Measurements from ENCODE around the gene CCDC28A. TPM values are rescaled to one million over a fixed set of nuclear protein-coding genes. Genes with fewer than 3 reads are reported as not detected.
A peak's percentile ranks its signal among the peaks of the same experiment; 100 is the strongest.

CCDC28A gene
- total RNA-seq, 4 donors from 2014 or later, result 18.3 to 26.0 (median 22.1) TPM

DNA sequence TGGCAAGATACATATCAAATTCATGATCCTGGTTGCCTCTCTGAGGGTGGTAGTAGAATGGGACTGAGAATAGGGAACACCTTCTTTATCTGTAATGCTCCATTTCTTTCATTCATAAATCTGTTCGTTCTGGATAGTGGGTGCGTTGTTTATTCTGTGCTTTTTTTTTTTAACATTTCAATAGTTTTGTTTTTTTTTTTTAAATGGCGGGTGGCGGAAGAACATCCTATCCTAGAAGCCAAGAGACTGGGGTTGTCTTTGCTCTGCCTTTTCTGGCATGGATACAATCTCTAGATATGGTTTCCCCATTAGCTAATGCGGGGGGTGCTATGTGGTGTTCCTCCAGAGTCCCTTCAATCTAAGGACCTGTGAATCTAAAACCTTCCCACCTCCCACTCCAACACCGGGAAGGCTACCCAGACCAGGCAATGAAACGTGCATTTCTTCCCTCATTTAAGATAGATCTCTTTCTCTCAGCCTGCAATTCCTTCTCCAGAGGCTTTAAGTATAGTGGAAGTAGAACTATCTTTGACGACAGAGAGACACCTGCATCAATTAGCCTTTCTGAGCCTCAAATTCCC, 883 bp upstream of the CCDC28A start:
- no peak for DNase-seq (ENCODE audit: extremely low spot score)
- intact Hi-C loops (cut with DNase I), result no loop called here
- H3K27ac ChIP-seq (replicated peaks in 1 of 4), result peak overlapping the region; percentile 91 to 95 (median 94)
- H3K36me3 ChIP-seq, result peaks cover 0 to 20% (median 19%) of the 10 kb centered on the region in 4 donors
- TF ChIP-seq EP300 (IDR thresholded peaks at IDR 0.05), result no peak
- no peak for TF ChIP-seq POLR2AphosphoS5 (IDR thresholded peaks at IDR 0.05)
- no peaks in the 10 kb centered on the region for H3K9me3 ChIP-seq
- peak overlapping the region; percentile 65 to 91 (median 89) for H3K4me3 ChIP-seq
- WGBS, result 13% methylated on average over 8 of the region's 8 CpGs
- no peaks in the 10 kb centered on the region for H3K27me3 ChIP-seq
- H3K4me1 ChIP-seq, result peaks cover 18 to 25% (median 22%) of the 10 kb centered on the region in 4 donors

DNA sequence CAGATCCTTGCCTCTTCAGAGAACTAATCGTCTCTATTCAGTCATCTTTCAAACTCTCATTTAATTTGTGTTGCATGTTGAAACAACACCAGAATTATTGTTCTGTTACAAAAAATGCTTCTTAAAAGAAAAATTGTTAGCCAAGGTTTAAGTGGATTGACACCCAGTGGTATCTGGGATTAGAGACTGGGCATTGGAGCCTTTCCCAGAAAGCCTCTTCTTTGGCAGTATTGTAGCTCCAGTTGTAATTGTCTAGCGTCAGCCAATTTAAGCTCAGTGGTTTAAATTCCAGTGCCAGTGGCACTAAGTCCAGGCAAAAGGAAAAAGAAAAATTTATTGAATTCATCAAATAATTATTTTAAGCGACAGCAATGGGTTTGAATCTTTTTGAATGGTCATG, 801 bp downstream of the CCDC28A start:
- TF ChIP-seq EP300 (IDR thresholded peaks at IDR 0.05), result no peak
- no peak for TF ChIP-seq POLR2A (IDR thresholded peaks at IDR 0.05; ENCODE audit: low read depth)
- no peak for TF ChIP-seq POLR2AphosphoS5 (IDR thresholded peaks at IDR 0.05)
- TF ChIP-seq, protein P1, sequence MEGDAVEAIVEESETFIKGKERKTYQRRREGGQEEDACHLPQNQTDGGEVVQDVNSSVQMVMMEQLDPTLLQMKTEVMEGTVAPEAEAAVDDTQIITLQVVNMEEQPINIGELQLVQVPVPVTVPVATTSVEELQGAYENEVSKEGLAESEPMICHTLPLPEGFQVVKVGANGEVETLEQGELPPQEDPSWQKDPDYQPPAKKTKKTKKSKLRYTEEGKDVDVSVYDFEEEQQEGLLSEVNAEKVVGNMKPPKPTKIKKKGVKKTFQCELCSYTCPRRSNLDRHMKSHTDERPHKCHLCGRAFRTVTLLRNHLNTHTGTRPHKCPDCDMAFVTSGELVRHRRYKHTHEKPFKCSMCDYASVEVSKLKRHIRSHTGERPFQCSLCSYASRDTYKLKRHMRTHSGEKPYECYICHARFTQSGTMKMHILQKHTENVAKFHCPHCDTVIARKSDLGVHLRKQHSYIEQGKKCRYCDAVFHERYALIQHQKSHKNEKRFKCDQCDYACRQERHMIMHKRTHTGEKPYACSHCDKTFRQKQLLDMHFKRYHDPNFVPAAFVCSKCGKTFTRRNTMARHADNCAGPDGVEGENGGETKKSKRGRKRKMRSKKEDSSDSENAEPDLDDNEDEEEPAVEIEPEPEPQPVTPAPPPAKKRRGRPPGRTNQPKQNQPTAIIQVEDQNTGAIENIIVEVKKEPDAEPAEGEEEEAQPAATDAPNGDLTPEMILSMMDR (IDR thresholded peaks at IDR 0.05), result no peak
- no peak for DNase-seq (ENCODE audit: extremely low spot score)
- peak overlapping the region; percentile 65 to 91 (median 89) for H3K4me3 ChIP-seq
- peaks cover 0 to 37% (median 30%) of the 10 kb centered on the region in 4 donors for H3K36me3 ChIP-seq
- WGBS, result 21% methylated on average over 3 of the region's 3 CpGs
- intact Hi-C loops (cut with DNase I), result no loop called here
- peak overlapping the region; percentile 91 to 95 (median 94) for H3K27ac ChIP-seq (replicated peaks in 1 of 4)
- H3K27me3 ChIP-seq, result no peaks in the 10 kb centered on the region
- H3K9me3 ChIP-seq, result no peaks in the 10 kb centered on the region
- H3K4me1 ChIP-seq, result peaks cover 18 to 25% (median 22%) of the 10 kb centered on the region in 4 donors

- intact Hi-C loops (cut with DNase I), result no loop called here
- no peak for DNase-seq (ENCODE audit: extremely low spot score)
- Histone ChIP-seq H3K27ac (replicated peaks in 1 of 4) (no peak overlapping the region), H3K9me3 (no peaks in the 10 kb centered on the region), H3K27me3 (no peaks in the 10 kb centered on the region), H3K36me3 (peaks cover 4 to 60% (median 43%) of the 10 kb centered on the region in 4 donors), H3K4me3 (no peak overlapping the region), H3K4me1 (peaks cover 18 to 27% (median 23%) of the 10 kb centered on the region in 4 donors)
- 94% methylated on average over 1 of the region's 1 CpG for WGBS
- TF ChIP-seq EP300 (IDR thresholded peaks at IDR 0.05) (no peak), POLR2AphosphoS5 (IDR thresholded peaks at IDR 0.05) (no peak), POLR2A (IDR thresholded peaks at IDR 0.05; ENCODE audit: low read depth) (no peak)
- TF ChIP-seq, protein P1 (IDR thresholded peaks at IDR 0.05), result no peak
Measured at GRCh38 chr6:138776659-138777058, 3.1 kb downstream of the CCDC28A start.

GRCh38 chr6:138778331-138778730, 4.8 kb downstream of the CCDC28A start:
- Histone ChIP-seq H3K36me3 (peaks cover 8 to 76% (median 51%) of the 10 kb centered on the region in 4 donors), H3K4me3 (no peak overlapping the region), H3K4me1 (peaks cover 11 to 31% (median 27%) of the 10 kb centered on the region in 4 donors), H3K9me3 (no peaks in the 10 kb centered on the region), H3K27me3 (no peaks in the 10 kb centered on the region), H3K27ac (replicated peaks in 1 of 4) (no peak overlapping the region)
- 97% methylated on average over 6 of the region's 6 CpGs for WGBS
- no peak for TF ChIP-seq EP300 (IDR thresholded peaks at IDR 0.05)
- TF ChIP-seq, protein P1 (IDR thresholded peaks at IDR 0.05), result no peak
- TF ChIP-seq POLR2AphosphoS5 (IDR thresholded peaks at IDR 0.05), result no peak
- TF ChIP-seq POLR2A (IDR thresholded peaks at IDR 0.05; ENCODE audit: low read depth), result no peak
- DNase-seq (ENCODE audit: extremely low spot score), result no peak
- intact Hi-C loops (cut with DNase I), result no loop called here

DNA sequence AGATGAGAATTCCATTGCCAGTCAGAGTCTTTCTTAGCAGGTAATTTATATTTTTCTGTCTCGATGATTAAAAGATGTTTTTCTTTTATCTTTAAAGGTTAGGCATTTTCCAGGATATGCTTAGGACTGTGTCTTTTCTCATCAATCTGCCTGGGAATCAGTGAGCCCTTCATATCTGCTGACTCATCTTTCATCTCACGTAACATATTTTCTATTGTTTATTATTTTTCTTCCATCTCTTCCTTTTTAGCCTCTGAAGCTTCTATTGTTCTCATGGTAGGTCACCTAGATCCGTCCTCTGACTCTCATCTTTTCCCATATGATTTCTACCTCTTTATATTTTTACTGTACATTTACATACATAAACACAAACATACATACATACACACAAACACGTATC, 8.7 kb downstream of the CCDC28A start:
- intact Hi-C loops (cut with DNase I), result no loop called here

More for the DNA sequence above, 8.7 kb downstream of the CCDC28A start:
- H3K4me3 ChIP-seq, result no peak overlapping the region
- no peak for TF ChIP-seq POLR2A (IDR thresholded peaks at IDR 0.05; ENCODE audit: low read depth)
- no peak for TF ChIP-seq POLR2AphosphoS5 (IDR thresholded peaks at IDR 0.05)
- TF ChIP-seq EP300 (IDR thresholded peaks at IDR 0.05), result no peak
- TF ChIP-seq, protein P1 (IDR thresholded peaks at IDR 0.05), result no peak
- H3K4me1 ChIP-seq, result peaks cover 9 to 31% (median 26%) of the 10 kb centered on the region in 4 donors
- no peaks in the 10 kb centered on the region for H3K27me3 ChIP-seq
- H3K9me3 ChIP-seq, result no peaks in the 10 kb centered on the region
- no peak for DNase-seq (ENCODE audit: extremely low spot score)
- H3K36me3 ChIP-seq, result peaks cover 8 to 82% (median 53%) of the 10 kb centered on the region in 4 donors
- peak overlapping the region in 3 of 4 donors; percentile 5 to 40 (median 19) for H3K27ac ChIP-seq (replicated peaks in 1 of 4)
- 55% methylated on average over 4 of the region's 4 CpGs for WGBS

Measured in esophagus muscularis mucosa (tissue), 4 donors.